Activated CD8-positive, alpha-beta T cell treated with anti-CD3 and anti-CD28 coated beads for 36 hours (primary cell): ENCODE results near the gene KIF2A. TPM values are rescaled to one million over a fixed set of nuclear protein-coding genes. Genes with fewer than 3 reads are reported as not detected.
A peak's percentile ranks its signal among the peaks of the same experiment; 100 is the strongest.

Experiments
- ATAC-seq: fragments of 200-7000 bp; cut with Tn5 transposase; one replicate; pipeline ENCODE4 v1.10.0; 2021; ENCODE audit warnings: mild to moderate bottlenecking, moderate library complexity
- CTCF ChIA-PET: fragments of 350-600 bp; sonication (Branson Sonifier 250); formaldehyde crosslinking; loops from one replicate; lab custom pipeline; 2021; ENCODE audit warnings: antibody characterized with exemption; lab: Charles Lee
- POLR2A ChIA-PET: fragments of 350-600 bp; sonication (Branson Sonifier 250); formaldehyde crosslinking; loops from one replicate; lab custom pipeline; 2021; ENCODE audit warnings: antibody characterized with exemption; lab: Charles Lee
- DNase-seq: peaks from one replicate; pipeline ENCODE4 v3.0.0-alpha.2; 2020
- H3K27ac Mint-ChIP-seq: one replicate; pipeline ENCODE4 v1.8.0; 2021; ENCODE audit warnings: mild to moderate bottlenecking, mixed read lengths
- H3K27me3 Mint-ChIP-seq: one replicate; pipeline ENCODE4 v1.8.0; 2021; ENCODE audit warnings: mixed read lengths
- H3K36me3 Mint-ChIP-seq: one replicate; pipeline ENCODE4 v1.8.0; 2021; ENCODE audit warnings: low read depth, mixed read lengths
- H3K4me1 Mint-ChIP-seq: one replicate; pipeline ENCODE4 v1.8.0; 2021; ENCODE audit warnings: low read depth, mixed read lengths
- H3K4me3 Mint-ChIP-seq: one replicate; pipeline ENCODE4 v1.8.0; 2021; ENCODE audit warnings: mild to moderate bottlenecking, moderate library complexity, mixed read lengths
- H3K9me3 Mint-ChIP-seq: one replicate; pipeline ENCODE4 v1.8.0; 2021; ENCODE audit warnings: mixed read lengths
- intact Hi-C: fragments of 100-400 bp; cut with micrococcal nuclease; formaldehyde crosslinking; loops from one replicate; pipeline ENCODE4 v1.10.0; 2022
- total RNA-seq, 2 experiments: library from RNA; stranded (reverse); gene quantifications; one replicate each; pipeline ENCODE4 v1.2.3, GENCODE V29; 2021
- TF ChIP-seq, protein P1 (sequence below): fragments of 200-600 bp; IDR thresholded peaks from one replicate; pipeline ENCODE4 v1.8.0; 2022; ENCODE audit warnings: antibody characterized with exemption, mild to moderate bottlenecking

KIF2A gene
- total RNA-seq, 2 experiments from 2014 or later: 251 to 257 TPM

GRCh38 chr5:62268792-62269191, 37.2 kb upstream of the KIF2A start:
- Mint-ChIP-seq H3K27me3 (no peaks in the 10 kb centered on the region), H3K9me3 (no peaks in the 10 kb centered on the region), H3K27ac (no peak overlapping the region), H3K36me3 (no peaks in the 10 kb centered on the region), H3K4me3 (no peak overlapping the region), H3K4me1 (peaks cover 31% of the 10 kb centered on the region)
- intact Hi-C loops: no loop called here
- ChIA-PET CTCF (interaction anchor here (1.9 kb wide), 1 partner anchor 84 kb away, joined by 6 read pairs; no protein-coding TSS in a partner anchor), POLR2A (interaction anchor here (0.8 to 2.5 kb wide), 3 partner anchors 12 to 29 kb away, joined by 3 to 7 read pairs (median 4); no protein-coding TSS in a partner anchor)
- ATAC-seq: peak; percentile 31
- no peak for DNase-seq
- TF ChIP-seq, protein P1, sequence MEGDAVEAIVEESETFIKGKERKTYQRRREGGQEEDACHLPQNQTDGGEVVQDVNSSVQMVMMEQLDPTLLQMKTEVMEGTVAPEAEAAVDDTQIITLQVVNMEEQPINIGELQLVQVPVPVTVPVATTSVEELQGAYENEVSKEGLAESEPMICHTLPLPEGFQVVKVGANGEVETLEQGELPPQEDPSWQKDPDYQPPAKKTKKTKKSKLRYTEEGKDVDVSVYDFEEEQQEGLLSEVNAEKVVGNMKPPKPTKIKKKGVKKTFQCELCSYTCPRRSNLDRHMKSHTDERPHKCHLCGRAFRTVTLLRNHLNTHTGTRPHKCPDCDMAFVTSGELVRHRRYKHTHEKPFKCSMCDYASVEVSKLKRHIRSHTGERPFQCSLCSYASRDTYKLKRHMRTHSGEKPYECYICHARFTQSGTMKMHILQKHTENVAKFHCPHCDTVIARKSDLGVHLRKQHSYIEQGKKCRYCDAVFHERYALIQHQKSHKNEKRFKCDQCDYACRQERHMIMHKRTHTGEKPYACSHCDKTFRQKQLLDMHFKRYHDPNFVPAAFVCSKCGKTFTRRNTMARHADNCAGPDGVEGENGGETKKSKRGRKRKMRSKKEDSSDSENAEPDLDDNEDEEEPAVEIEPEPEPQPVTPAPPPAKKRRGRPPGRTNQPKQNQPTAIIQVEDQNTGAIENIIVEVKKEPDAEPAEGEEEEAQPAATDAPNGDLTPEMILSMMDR: no peak

DNA sequence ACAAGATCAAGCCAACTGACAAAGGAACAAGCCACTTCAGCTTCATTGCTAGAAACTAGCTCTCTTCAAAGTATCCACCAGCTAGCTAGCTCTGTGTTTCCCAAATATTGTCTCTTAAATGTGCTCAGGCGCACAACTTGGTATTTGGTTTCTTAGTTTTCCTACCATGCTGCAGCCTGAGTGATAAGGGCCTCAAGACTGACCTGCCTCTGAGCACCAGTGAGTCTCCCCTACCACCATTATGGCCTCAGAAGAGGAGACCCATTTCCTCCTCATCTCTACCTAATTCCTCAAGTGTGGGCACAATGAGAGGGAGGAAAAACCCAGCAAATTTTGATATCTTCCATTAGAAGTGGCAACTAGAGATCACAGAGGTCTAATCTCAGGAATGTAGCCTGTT, 34.6 kb upstream of the KIF2A start:
- DNase-seq: no peak
- TF ChIP-seq, protein P1: no peak
- intact Hi-C loops: no loop called here
- ChIA-PET POLR2A (interaction anchor here (0.9 kb wide), 1 partner anchor 14 kb away, joined by 6 read pairs; no protein-coding TSS in a partner anchor), CTCF (no interaction called here)
- ATAC-seq: no peak
- Mint-ChIP-seq H3K4me1 (peaks cover 31% of the 10 kb centered on the region), H3K36me3 (no peaks in the 10 kb centered on the region), H3K27me3 (no peaks in the 10 kb centered on the region), H3K27ac (no peak overlapping the region), H3K9me3 (no peaks in the 10 kb centered on the region), H3K4me3 (no peak overlapping the region)

DNA sequence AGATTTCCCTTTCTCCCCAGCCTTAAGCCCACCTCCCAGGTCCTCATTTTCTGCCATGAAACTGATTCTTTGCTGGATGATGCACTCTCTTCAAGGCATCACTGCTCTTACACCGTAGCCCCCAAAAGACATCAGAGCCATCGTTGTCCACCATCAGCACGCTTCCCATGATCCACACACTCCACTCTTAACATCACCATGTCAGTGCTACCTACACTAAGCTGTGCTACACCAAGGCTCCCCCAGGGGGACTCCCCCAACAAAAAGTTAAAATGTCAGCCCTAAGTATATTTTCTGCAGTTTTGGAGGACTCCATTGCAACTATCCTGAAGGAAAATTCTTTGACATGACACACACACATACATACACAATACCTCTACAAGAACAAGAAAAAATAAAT, 34.1 kb upstream of the KIF2A start:
- ChIA-PET CTCF (no interaction called here), POLR2A (interaction anchor here (0.9 kb wide), 1 partner anchor 13 kb away, joined by 6 read pairs; no protein-coding TSS in a partner anchor)
- no peak overlapping the region for H3K4me3 Mint-ChIP-seq
- H3K27me3 Mint-ChIP-seq: no peaks in the 10 kb centered on the region
- intact Hi-C loops: no loop called here
- no peaks in the 10 kb centered on the region for H3K36me3 Mint-ChIP-seq
- ATAC-seq (peak; percentile 63), DNase-seq (peak; percentile 36)
- H3K4me1 Mint-ChIP-seq: peaks cover 32% of the 10 kb centered on the region
- peak overlapping the region; percentile 14 for H3K27ac Mint-ChIP-seq
- TF ChIP-seq, protein P1: peak; percentile 45
- no peaks in the 10 kb centered on the region for H3K9me3 Mint-ChIP-seq

GRCh38 chr5:62273687-62274086, 32.3 kb upstream of the KIF2A start:
- intact Hi-C loops: no loop called here
- peaks cover 35% of the 10 kb centered on the region for H3K4me1 Mint-ChIP-seq

GRCh38 chr5:62275581-62275980, 30.4 kb upstream of the KIF2A start:
- intact Hi-C loops: no loop called here
- H3K4me3 Mint-ChIP-seq: no peak overlapping the region
- no peak for DNase-seq
- H3K36me3 Mint-ChIP-seq: no peaks in the 10 kb centered on the region
- H3K9me3 Mint-ChIP-seq: no peaks in the 10 kb centered on the region
- no peaks in the 10 kb centered on the region for H3K27me3 Mint-ChIP-seq
- TF ChIP-seq, protein P1: no peak
- CTCF ChIA-PET: interaction anchor here (1.2 kb wide), 1 partner anchor 8 kb away, joined by 5 read pairs; no protein-coding TSS in a partner anchor
- H3K4me1 Mint-ChIP-seq: peaks cover 34% of the 10 kb centered on the region
- no peak overlapping the region for H3K27ac Mint-ChIP-seq
- POLR2A ChIA-PET: interaction anchor here (1.0 to 1.5 kb wide), 3 partner anchors 10 to 22 kb away, joined by 3 to 6 read pairs (median 4); no protein-coding TSS in a partner anchor
- no peak for ATAC-seq

More at GRCh38 chr5:62273687-62274086, 32.3 kb upstream of the KIF2A start:
- ATAC-seq (no peak), DNase-seq (no peak)
- CTCF ChIA-PET: interaction anchor here (1.3 to 2.1 kb wide), 2 partner anchors 11 to 19 kb away, joined by 3 to 9 read pairs; no protein-coding TSS in a partner anchor
- Mint-ChIP-seq H3K27me3 (no peaks in the 10 kb centered on the region), H3K36me3 (no peaks in the 10 kb centered on the region), H3K4me3 (no peak overlapping the region), H3K9me3 (no peaks in the 10 kb centered on the region), H3K27ac (no peak overlapping the region)
- TF ChIP-seq, protein P1: no peak
- POLR2A ChIA-PET: interaction anchor here (1.1 to 1.3 kb wide), 2 partner anchors 12 to 35 kb away, joined by 3 to 5 read pairs; no protein-coding TSS in a partner anchor
